ENCODE data around the gene SCAPER.

SCAPER gene

DNA sequence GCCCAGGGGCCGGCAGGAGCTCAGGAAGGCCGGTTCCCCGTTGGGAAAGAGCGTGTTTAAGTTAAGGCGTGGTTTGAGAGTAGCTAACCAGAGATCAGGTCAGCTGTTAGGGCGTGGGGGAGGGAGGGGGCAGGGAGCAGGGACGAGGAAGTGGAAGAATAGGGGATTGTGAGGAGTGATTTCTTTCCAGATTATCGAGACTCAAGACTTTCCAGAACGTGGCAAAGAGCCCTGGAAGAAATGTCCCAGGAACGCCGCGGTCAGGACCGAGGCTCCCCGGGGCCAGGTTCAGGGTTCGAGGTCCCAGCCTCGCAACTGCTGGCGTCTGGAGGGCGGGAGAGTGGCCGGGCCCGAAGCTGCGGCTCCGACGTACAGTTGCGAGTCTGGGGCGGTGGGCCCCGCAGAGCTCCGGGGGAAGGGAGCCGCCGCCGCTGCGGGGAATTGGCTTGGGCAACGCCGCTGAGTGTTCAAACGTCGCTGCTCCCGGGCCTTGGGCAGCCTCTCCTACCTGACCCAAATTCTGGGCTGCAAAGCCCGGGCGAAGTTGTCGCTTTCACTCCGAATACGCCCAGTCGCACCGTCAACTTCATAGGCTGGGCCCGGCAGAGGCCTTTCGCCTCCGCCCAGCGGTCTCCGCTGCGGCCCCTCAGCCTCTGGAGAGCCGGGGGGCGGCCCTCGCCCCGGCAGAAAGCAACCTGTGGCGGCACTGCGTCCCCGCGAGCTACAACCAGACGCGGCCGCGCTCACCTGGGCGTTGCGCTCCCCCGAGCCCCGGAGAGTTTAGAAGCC, 559.1 kb downstream of the SCAPER start:
- no peak for DNase-seq

DNA sequence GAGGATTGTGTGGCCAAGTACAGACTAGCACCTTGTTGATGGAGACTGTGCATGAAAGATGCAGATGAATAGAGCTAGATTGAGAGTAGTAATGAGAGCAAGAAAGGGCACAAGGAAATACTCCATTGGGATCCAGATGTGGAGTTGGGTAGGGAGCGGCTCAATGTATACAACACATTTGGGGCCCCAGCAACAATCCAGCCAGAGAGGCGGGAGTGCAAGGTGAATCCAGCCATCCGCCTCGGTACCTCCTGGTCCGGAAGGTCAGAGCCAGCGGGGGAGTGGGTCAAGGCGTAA, 559.6 kb downstream of the SCAPER start:
- no peak for DNase-seq

DNA sequence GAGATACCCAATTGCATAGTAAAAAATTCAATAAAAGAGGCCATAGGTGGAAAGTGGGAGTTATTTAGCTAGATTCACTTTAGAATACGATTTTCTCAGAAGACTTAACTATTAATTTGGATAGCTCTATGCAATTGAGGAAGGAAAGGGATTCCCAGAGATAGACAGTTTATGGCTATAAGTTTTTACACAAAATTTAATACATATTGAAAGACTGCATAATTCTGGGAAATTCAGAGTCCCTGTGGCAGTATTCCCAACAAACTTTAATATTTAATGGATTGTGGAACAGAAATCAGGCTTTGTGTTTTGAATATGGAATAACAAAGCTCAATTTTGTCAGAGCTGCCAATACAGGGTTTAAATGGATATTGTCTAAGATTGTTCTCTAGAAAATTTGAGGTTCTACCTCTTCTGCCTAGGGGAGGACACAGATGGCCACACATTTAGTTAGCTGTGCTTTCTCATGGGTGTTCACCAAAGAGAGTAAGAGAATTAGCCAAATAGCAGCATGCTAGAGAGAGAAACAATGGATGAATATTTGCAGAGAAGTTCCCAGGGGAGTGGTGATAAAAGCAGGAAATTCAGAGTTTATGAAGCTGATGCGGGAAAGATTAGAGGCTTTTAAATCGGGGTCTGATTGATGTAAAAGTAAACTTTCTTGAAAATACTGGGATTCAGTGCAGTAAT, 560.1 kb downstream of the SCAPER start:
- DNase-seq, result no peak

DNA sequence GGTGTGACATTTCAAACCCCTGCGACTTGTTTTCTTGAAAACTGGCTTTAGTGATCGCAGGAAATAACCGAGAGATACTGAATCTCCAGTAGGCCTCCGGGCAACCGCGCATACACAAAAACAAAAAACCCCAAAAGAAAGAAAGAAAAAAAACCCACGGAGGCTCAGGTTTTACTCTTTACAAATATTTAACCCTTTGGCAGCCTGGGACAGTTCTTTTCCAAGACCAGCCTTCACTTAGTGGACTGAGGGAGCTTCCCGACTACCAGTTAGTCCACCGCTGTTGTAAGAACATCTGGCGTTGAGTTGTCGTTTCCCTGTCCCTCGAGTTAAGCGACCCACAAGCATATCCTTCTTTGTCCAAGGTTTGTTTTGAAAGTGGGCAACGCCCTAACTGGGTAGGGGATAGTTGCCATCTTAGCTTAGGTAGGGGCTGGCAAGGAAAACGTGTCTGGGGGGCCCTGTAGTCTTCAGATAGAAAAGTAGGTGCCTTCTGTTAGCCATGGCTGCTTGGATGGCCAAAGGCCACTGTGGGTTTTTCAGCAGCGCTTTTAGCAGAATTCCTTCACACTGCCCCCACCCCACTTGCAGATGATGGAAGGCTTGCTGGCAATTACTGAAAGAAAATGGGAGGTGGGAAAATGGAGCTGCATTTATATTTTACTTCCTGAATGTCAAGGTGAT, 561.7 kb downstream of the SCAPER start:
- no peak for DNase-seq

DNA sequence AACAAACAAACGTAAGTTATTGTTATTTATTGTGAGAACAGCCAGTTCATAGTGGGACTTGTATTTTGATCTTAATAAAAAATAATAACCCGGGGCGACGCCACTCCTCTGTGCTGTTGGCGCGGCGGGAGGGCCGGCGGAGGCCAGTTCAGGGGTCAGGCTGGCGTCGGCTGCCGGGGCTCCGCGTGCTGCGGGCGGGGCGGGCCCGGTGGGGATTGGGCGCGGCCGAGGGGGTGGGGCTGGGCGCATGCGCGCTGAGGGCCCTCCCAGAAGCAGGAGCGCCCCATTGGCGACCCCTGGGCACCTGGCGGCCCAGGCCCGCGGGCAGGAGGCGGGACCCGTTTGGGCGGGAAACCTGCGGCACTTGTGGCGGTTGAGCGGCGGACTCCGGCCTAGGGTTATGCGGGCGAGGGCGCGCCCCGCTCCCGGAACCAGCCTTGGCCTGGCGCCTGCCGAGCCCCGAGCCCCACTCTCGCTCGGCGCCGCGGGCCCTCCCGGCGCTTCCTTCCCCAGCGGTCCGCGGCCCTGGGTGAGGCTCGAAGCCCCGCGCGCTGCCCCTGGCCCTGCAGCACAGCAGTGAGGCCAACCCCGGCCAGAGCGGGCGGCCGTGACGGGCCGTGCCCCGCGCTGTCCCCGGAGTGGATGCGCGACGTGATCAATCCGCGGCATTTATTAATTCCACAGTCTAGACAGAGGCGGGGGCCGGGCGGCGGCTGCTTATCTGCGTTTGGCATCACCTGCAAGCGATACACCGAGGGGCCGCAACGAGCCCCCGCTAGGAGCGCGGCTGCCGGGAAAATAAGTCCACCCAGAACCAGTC, 562.5 kb downstream of the SCAPER start:
- DNase-seq, result no peak

DNA sequence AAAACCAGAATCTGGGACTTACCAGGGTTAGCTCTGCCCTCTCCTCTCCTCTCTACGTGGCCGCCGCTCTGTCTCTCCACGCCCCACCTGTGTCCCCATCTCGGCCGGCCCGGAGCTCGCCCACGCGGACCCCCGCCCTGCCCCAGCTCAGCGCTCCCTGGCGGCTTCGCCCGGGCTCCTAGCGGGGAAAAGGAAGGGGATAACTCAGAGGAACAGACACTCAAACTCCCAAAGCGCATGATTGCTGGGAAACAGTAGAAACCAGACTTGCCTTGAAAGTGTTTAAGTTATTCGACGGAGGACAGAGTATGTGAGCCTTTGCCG, 563.1 kb downstream of the SCAPER start:
- no peak for DNase-seq

DNA sequence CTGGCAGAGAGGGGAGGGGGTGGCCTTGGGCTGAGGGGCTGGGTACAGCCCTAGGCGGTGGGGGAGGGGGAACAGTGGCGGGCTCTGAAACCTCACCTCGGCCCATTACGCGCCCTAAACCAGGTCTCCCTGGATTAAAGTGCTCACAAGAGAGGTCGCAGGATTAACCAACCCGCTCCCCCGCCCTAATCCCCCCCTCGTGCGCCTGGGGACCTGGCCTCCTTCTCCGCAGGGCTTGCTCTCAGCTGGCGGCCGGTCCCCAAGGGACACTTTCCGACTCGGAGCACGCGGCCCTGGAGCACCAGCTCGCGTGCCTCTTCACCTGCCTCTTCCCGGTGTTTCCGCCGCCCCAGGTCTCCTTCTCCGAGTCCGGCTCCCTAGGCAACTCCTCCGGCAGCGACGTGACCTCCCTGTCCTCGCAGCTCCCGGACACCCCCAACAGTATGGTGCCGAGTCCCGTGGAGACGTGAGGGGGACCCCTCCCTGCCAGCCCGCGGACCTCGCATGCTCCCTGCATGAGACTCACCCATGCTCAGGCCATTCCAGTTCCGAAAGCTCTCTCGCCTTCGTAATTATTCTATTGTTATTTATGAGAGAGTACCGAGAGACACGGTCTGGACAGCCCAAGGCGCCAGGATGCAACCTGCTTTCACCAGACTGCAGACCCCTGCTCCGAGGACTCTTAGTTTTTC, 563.6 kb downstream of the SCAPER start:
- DNase-seq, result no peak

DNA sequence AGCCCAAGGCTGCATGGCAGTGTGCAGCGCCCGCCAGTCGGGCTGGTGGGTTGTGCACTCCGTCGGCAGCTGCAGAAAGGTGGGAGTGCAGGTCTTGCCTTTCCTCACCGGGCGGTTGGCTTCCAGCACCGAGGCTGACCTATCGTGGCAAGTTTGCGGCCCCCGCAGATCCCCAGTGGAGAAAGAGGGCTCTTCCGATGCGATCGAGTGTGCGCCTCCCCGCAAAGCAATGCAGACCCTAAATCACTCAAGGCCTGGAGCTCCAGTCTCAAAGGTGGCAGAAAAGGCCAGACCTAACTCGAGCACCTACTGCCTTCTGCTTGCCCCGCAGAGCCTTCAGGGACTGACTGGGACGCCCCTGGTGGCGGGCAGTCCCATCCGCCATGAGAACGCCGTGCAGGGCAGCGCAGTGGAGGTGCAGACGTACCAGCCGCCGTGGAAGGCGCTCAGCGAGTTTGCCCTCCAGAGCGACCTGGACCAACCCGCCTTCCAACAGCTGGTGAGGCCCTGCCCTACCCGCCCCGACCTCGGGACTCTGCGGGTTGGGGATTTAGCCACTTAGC, 564.3 kb downstream of the SCAPER start:
- no peak for DNase-seq

DNA sequence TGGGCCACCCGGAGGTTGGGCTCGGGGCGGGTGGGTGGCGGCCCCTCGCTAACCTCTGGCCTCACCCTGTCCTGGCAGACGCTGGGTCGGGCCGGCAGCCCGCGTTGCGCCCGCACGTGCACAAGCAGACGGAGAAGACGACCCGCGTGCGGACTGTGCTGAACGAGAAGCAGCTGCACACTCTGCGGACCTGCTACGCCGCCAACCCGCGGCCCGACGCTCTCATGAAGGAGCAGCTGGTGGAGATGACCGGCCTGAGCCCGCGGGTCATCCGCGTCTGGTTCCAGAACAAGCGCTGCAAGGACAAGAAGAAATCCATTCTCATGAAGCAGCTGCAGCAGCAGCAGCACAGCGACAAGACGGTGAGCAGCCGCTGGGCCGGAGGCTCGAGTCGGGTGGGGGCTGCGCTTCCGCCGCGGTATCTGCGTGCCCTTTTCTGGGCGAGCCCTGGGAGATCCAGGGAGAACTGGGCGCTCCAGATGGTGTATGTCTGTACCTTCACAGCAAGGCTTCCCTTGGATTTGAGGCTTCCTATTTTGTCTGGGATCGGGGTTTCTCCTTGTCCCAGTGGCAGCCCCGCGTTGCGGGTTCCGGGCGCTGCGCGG, 564.8 kb downstream of the SCAPER start:
- DNase-seq, result no peak

DNA sequence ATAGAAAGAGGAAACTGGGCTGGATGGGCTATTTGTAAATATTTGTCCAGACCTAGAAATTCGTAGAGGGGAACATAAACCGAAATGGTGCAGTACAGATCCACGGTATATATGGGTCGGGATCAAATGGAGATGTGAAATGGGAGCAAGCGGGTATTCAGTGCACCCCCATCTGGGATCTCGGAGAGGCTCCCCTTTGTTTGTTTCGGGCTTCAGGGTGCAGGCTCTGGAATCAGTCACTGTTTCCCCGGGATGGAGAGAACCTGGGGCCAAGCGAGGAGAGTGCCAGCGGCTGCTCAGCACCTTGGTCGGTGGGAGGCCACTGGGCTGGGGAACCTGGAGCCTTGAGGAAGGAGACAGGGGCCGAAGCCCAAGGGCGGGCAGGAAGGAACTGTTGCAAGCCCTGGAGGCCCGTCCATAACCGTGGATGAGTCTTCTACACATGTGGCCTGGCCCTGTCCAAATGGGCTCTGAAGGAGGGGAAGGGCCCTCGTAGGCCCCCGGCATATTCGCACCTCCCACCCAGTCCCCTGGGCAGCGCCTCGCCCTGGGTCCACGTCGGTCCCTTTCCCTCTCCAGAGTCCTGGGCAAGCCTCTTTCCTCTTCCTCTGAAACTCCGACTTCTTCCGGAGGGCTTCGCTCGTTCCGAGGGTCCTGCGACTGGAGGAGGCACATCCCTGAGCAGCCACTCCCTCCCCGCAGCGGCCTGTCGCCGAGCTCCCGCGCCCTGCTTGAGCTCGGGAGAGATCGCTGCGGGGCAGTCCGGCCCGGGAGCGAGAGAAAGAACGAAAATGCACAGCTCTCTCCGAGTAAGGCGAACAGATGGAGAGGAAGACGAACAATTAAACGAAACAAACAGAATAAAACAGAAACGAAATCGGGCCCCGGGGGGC, 565.6 kb downstream of the SCAPER start:
- DNase-seq, result no peak

DNA sequence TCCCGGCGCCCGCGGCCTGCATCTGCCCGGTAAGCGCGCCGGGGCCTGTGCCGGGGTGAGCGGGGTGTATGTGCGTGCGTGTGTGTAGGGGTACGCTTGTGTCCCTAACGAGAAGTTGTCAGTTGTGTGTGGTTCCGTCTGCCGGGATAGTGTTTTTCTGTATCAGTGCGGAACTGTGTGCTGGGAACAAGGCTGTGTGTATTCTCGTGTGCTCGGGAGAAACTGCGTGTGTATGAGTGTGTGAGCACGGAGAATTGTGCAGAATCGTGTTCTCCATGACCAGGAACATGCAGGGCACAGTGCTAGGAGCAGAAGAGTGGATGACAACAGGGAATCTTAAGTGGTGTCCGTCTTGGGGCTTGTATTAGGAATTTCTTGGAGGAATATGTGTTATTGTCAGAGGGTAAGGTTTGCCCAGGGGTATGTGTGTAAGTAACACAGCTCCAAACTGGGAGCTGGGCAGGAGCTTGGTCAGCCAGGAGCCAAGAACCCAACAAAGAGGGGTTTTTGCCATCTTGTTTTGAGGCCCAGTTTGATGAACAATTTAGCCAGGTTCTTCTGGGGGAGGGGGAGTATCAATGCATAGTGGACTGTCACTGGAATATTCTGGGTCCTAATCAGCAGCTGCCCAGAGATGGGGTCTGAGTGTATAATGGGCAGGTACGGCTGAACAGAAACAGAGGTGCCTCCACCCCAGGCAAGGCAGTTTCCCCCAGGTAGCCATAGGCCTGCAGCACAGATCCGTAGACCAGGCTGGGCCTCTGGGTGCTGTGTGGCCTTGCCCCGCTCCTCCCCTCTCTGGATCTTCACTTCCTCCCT, 566.4 kb downstream of the SCAPER start:
- no peak for DNase-seq

DNA sequence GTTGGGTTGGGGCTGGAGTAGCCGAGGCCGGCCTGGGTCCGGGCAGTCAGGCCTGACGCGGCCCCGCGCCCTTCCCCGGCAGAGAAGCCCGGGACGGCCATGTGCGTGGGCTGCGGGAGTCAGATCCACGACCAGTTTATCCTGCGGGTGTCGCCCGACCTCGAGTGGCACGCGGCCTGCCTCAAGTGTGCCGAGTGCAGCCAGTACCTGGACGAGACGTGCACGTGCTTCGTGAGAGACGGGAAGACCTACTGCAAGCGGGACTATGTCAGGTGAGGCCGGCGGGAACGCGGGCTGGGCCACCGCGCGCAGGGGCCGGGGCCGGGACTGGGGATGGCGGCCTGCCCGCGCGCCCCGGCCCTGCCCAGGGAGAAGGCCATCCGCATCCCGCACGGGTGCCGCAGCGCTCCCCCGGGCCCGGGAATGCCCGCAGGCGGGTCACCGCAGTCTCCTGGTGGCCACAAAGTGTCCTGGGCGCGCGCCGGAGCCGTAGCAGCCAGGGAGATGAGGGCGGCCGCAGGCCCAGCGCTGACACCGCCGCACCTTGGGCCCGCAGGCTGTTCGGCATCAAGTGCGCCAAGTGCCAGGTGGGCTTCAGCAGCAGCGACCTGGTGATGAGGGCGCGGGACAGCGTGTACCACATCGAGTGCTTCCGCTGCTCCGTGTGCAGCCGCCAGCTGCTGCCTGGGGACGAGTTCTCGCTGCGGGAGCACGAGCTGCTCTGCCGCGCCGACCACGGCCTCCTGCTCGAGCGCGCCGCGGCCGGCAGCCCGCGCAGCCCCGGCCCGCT, 567.2 kb downstream of the SCAPER start:
- DNase-seq, result no peak

DNA sequence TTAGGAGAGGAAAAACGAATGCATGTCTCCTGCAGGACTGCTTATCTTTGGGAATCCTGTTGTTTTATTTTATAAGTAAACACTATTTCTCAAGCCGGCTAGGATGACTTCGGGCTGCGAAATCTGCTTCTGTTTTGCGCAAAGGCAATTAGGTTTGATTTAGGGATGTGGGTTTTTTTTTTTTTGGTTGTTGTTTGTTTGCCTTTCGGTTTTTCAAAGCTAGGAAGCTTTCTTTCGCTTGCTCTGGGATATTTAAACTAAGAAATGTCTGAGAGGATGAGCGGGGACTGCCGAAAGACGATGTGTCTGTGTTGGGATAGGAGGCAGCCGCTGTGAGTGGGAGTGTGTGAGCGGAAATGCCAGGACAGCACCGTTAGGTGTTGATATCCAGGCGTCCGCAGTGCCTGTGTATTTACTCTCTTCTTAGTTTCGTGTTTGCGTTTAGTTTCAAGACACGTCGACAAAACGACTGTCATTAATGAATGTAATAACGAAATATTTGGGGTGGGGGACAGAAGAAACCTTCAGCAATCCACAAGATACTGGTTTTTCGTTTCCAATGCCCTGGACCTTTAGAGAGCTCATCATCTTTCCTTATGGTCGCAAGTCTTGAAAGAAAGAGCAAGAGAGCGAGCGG, 568.0 kb downstream of the SCAPER start:
- no peak for DNase-seq

DNA sequence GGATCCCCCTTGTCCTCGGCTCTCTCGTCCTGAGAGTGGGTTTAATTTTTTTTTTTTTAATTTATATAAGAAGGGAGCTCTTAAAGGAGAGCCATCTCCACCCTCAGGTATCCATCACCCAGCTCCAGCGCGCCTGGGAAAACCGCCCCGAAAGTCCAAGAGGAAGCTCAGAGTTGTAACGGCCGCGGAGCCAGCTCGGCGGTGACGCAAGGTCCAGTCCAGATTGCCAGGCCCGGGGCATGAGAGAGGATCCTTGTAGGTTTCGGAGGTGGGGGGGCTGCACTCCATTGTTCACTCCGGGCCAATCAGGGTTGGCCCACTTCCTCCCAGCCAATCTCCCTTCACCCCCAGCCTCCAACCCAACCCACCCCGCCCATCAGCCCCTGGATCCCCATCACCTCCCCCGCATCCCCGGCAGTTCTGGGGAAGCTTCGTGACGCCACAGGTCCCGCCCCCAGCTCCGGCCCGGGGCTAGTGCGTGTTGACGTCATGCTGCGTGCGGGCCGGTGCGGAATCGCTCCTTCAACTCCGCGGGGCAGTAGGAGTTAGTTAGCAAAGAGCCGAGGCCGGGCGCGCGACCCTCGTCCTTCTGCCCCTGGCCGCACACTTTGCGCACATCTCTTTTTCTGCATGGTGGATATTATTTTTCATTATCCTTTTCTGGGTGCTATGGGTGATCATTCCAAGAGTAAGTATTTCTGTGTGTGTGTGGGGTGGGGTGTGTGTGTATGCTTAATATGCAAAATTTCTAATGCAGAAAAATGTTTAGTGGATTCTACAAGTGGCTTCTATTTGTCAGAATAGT, 568.7 kb downstream of the SCAPER start, which contains the start of gene ISL2:
TSS of gene ISL2 (plus strand) at position 520 of the 805 bp plus-strand sequence. CDS start at position 631, 111 bp downstream.
- no peak for DNase-seq

DNA sequence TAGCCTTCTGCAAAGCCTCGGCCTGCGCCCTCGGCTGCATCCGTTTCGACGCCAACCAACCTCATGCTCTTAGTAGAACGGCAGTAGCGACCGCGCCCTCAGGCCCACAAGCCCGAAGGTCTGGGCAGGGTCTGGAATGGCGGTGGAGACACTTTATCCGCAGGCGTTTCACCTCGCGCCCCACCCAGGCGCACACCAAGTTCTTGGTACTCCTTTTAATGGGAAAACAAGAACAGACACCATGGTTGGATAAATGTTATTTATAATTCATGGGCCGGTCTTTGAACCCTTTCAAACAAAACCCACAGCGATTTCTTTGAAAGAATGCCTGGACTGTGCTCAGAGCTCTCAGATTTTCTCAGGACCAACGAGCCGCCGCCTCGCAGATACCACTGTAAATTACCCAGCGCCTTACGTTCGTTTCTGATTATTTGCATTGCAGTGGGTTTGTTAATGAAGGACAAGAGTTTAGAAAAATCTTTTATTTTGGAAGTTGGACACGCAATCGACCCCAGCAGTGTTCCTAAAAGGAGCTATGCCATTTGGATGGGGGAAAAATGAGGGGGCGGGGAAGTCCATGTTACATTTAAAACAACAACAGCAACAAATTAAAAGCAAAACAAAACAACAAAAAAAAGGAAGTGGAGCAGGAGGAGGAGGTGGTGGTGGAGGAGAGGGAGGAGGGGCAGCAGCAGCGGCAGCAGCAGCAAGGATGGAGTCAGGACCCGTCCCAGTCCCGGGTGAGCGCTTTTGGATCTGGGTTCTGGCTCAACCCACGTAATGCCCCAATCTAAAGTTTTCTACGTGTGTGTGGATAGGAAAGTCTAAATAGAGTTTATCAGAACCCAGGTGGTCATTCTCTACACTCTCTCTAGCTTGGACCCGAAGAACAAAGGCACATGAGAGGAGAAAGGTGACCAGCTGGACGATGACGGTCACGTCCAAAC, 569.6 kb downstream of the SCAPER start:
- no peak for DNase-seq
